Activated T-cell treated with anti-CD3 and anti-CD28 coated beads, Interleukin-2, amount 50 U/mL, for 72 hours (primary cell): ENCODE data around the gene NT5DC3. TPM values are rescaled to one million over a fixed set of nuclear protein-coding genes. Genes with fewer than 3 reads are reported as not detected.

Experiments used
- total RNA-seq, 2 donors: library from RNA; stranded (reverse); gene quantifications; one replicate each; pipeline ENCODE4 v1.2.3, GENCODE V29; 2022

The NT5DC3 gene
- total RNA-seq, 2 donors from 2014 or later, result 5.6 to 8.0 TPM

Other genes starting within 250 kb of the NT5DC3 start
- gene HSP90B1, start 89.2 kb upstream of the NT5DC3 start, total RNA-seq, result 100 to 1,000 TPM; 416 to 532 TPM
- 10 to 100 TPM; 24.9 to 28.8 TPM for gene TDG, start 124.6 kb upstream of the NT5DC3 start, total RNA-seq
- gene GLT8D2, start 209.0 kb upstream of the NT5DC3 start, total RNA-seq, result under 1 TPM; 0.23 to 0.36 TPM
- 10 to 100 TPM; 11.0 TPM for gene HCFC2, start 223.3 kb upstream of the NT5DC3 start, total RNA-seq